H9 (cell line): Measurements from ENCODE around the gene RAPH1. TPM values are rescaled to one million over a fixed set of nuclear protein-coding genes. Genes with fewer than 3 reads are reported as not detected.

Experiments
- DNase-seq: peaks from one replicate; pipeline ENCODE4 v3.0.0-alpha.2; 2017
- H2AFZ ChIP-seq: one replicate; pipeline ENCODE4 v1.6.1; 2013; ENCODE audit warnings: mild to moderate bottlenecking, low read length, control low read depth, moderate library complexity
- H2AK5ac ChIP-seq: 2 replicates; pipeline ENCODE4 v1.6.1; 2013; ENCODE audit warnings: low read length, control low read depth, mixed read lengths; ENCODE audit not compliant: insufficient read length
- H2BK120ac ChIP-seq: one replicate; pipeline ENCODE4 v1.6.1; 2013; ENCODE audit warnings: low read depth, mild to moderate bottlenecking, low read length, control low read depth, inconsistent platforms; ENCODE audit not compliant: poor library complexity, severe bottlenecking
- H2BK12ac ChIP-seq: 2 replicates; pipeline ENCODE4 v1.6.1; 2013; ENCODE audit warnings: low read length, control low read depth, mixed read lengths, low read depth; ENCODE audit not compliant: insufficient read length
- H2BK15ac ChIP-seq: 2 replicates; pipeline ENCODE4 v1.6.1; 2013; ENCODE audit warnings: low read depth, low read length, control low read depth
- H2BK20ac ChIP-seq: one replicate; pipeline ENCODE4 v1.6.1; 2013; ENCODE audit warnings: low read depth, mild to moderate bottlenecking, low read length, control low read depth, inconsistent platforms; ENCODE audit not compliant: poor library complexity, severe bottlenecking
- H2BK5ac ChIP-seq: 2 replicates; pipeline ENCODE4 v1.6.1; 2013; ENCODE audit warnings: low read length, control low read depth, mixed read lengths; ENCODE audit not compliant: insufficient read length
- H3K14ac ChIP-seq: 2 replicates; pipeline ENCODE4 v1.6.1; 2013; ENCODE audit warnings: low read length, control low read depth; ENCODE audit not compliant: insufficient read depth
- H3K18ac ChIP-seq: 2 replicates; pipeline ENCODE4 v1.6.1; 2013; ENCODE audit warnings: low read depth, mild to moderate bottlenecking, mixed read lengths, low read length, control low read depth; ENCODE audit not compliant: insufficient read length
- H3K23ac ChIP-seq: 2 replicates; pipeline ENCODE4 v1.6.1; 2013; ENCODE audit warnings: low read length, control low read depth, mixed read lengths, low read depth; ENCODE audit not compliant: insufficient read length
- H3K23me2 ChIP-seq: 2 replicates; pipeline ENCODE4 v1.6.1; 2013; ENCODE audit warnings: low read depth, mild to moderate bottlenecking, mixed read lengths, low read length, control low read depth; ENCODE audit not compliant: insufficient read length, poor library complexity, severe bottlenecking
- H3K27ac ChIP-seq: 2 replicates; pipeline ENCODE4 v1.5.1; 2013; ENCODE audit warnings: low read length, control low read depth, mixed read lengths, low read depth; ENCODE audit not compliant: insufficient read length
- H3K27me3 ChIP-seq: 2 replicates; pipeline ENCODE4 v1.6.1; 2013; ENCODE audit warnings: low read length, control low read depth, inconsistent platforms; ENCODE audit not compliant: insufficient read depth
- H3K4ac ChIP-seq: 2 replicates; pipeline ENCODE4 v1.6.1; 2013; ENCODE audit warnings: low read depth, mild to moderate bottlenecking, control low read depth, inconsistent platforms, low read length, moderate library complexity
- H3K4me1 ChIP-seq: 2 replicates; pipeline ENCODE4 v1.6.1; 2013; ENCODE audit warnings: low read length, control low read depth, inconsistent platforms; ENCODE audit not compliant: insufficient read depth
- H3K4me2 ChIP-seq: 2 replicates; pipeline ENCODE4 v1.6.1; 2013; ENCODE audit warnings: low read length, control low read depth, mixed read lengths; ENCODE audit not compliant: insufficient read length, insufficient read depth
- H3K56ac ChIP-seq: 2 replicates; pipeline ENCODE4 v1.6.1; 2013; ENCODE audit warnings: low read depth, mild to moderate bottlenecking, mixed read lengths, low read length, control low read depth; ENCODE audit not compliant: insufficient read length
- H3K79me1 ChIP-seq: 2 replicates; pipeline ENCODE4 v1.6.1; 2013; ENCODE audit warnings: low read depth, mild to moderate bottlenecking, moderate library complexity, low read length, control low read depth, inconsistent platforms; ENCODE audit not compliant: insufficient read depth, poor library complexity, severe bottlenecking
- H3K79me2 ChIP-seq: 2 replicates; pipeline ENCODE4 v1.6.1; 2013; ENCODE audit warnings: low read length, control low read depth, inconsistent platforms; ENCODE audit not compliant: insufficient read depth
- H3K9ac ChIP-seq: 2 replicates; pipeline ENCODE4 v1.6.1; 2013; ENCODE audit warnings: low read length, control low read depth, mixed read lengths; ENCODE audit not compliant: insufficient read length; ENCODE audit errors: extremely low read depth
- H3K9me3 ChIP-seq: one replicate; pipeline ENCODE4 v1.6.1; 2013; ENCODE audit warnings: low read depth, low read length, inconsistent platforms; ENCODE audit not compliant: control insufficient read depth
- H3T11ph ChIP-seq: one replicate; pipeline ENCODE4 v1.6.1; 2013; ENCODE audit warnings: mild to moderate bottlenecking, low read length, control low read depth, inconsistent platforms
- H4K20me1 ChIP-seq: one replicate; pipeline ENCODE4 v1.6.1; 2013; ENCODE audit not compliant: control insufficient read depth, insufficient read length, insufficient read depth
- H4K5ac ChIP-seq: 2 replicates; pipeline ENCODE4 v1.6.1; 2013; ENCODE audit warnings: low read depth, mild to moderate bottlenecking, mixed read lengths, low read length, control low read depth; ENCODE audit not compliant: insufficient read length
- H4K8ac ChIP-seq: replicated peaks from 2 replicates; pipeline ENCODE4 v1.6.1; 2013; ENCODE audit warnings: low read length, control low read depth, mixed read lengths, low read depth; ENCODE audit not compliant: insufficient read length
- H4K91ac ChIP-seq: 2 replicates; pipeline ENCODE4 v1.6.1; 2013; ENCODE audit warnings: low read depth, mild to moderate bottlenecking, moderate library complexity, mixed read lengths, low read length, control low read depth; ENCODE audit not compliant: insufficient read length
- H3K27ac Mint-ChIP-seq, 3 experiments: 2 replicates in 2 of 3; 3 replicates in 1 of 3; pipeline ENCODE4 v1.8.0; 2020 to 2021; ENCODE audit warnings: mixed read lengths in 3 of 3, mild to moderate bottlenecking in 1 of 3, moderate library complexity in 1 of 3
- H3K27me3 Mint-ChIP-seq: 2 replicates; pipeline ENCODE4 v1.8.0; 2021; ENCODE audit warnings: low read depth, mild to moderate bottlenecking, moderate library complexity, mixed read lengths
- H3K36me3 Mint-ChIP-seq, 3 experiments: 2 replicates in 2 of 3; 3 replicates in 1 of 3; pipeline ENCODE4 v1.8.0; 2020 to 2021; ENCODE audit warnings: low read depth in 3 of 3, mixed read lengths in 3 of 3; ENCODE audit not compliant: insufficient read depth in 1 of 3
- H3K4me1 Mint-ChIP-seq, 2 experiments: 2 replicates each; pipeline ENCODE4 v1.8.0; 2020; ENCODE audit warnings: mixed read lengths in 2 of 2
- H3K4me3 Mint-ChIP-seq, 2 experiments: 2 replicates in 1 of 2; 3 replicates in 1 of 2; pipeline ENCODE4 v1.8.0; 2020 to 2021; ENCODE audit warnings: mild to moderate bottlenecking in 2 of 2, mixed read lengths in 2 of 2, moderate library complexity in 1 of 2
- H3K9me3 Mint-ChIP-seq, 2 experiments: 2 replicates in 1 of 2; 3 replicates in 1 of 2; pipeline ENCODE4 v1.8.0; 2020; ENCODE audit warnings: mild to moderate bottlenecking in 2 of 2, mixed read lengths in 2 of 2, moderate library complexity in 1 of 2
- WGBS: extraction: QIAGEN DNeasy Blood & Tissue Kit; methylation state at CpG from one replicate; pipeline ENCODE4 v1.1.7; 2013; ENCODE audit warnings: missing lambda C conversion rate, low lambda C conversion rate, mixed read lengths; ENCODE audit not compliant: insufficient read length; ENCODE audit errors: extremely low coverage; 5-methylcytosine and 5-hydroxymethylcytosine counted together
- total RNA-seq: library from RNA; stranded (reverse); gene quantifications from 2 replicates; pipeline ENCODE4 v1.2.1, GENCODE V29; 2021
- TF ChIP-seq, protein P1 (sequence below): fragments of 200-600 bp; sonication (generic); conservative IDR thresholded peaks from 3 replicates; pipeline ENCODE4 v1.8.0; 2021; ENCODE audit warnings: antibody characterized with exemption, mild to moderate bottlenecking

The RAPH1 gene
- total RNA-seq, 1 experiment from 2014 or later: 17.1 TPM

DNA sequence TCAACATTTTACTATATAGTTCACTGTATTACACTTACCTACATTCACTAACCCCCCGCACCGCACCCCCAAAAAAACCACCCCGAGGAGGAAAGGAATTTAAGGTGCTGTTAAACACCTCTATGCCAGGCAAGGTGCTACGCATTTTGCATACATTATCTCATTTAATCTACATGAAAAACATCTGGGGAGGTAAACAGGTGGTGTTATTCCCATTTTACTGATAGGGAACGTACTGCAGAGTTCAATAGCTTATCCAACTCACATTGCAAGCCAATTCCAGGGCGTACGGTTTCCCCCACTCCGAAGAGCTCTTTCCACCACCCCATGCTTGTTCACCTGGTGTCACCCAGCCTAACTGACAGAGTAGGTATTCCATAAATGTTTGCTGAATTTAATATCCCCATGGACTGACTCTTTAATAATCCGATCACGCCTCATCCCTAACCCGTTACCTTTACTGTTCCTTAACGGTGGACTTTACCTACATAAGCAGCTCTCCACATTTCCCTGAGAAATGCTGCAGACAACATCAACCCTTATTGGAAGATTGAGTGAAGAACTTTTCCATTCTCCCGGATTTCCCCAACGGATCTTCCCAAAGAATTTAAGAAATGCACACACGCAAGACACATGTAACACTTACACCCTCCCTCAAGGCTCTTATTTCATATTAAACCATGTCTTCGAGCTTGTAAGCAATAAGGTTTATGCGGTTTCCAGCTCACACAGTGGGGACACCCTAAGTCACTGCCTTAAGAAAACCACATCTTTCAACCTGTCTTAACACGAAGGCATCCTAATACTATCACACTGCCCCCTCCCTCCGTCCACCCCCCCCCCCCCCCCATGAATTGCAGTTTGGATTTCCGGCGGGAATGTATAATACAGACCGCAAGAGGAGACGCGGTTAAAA is 1.2 kb downstream of the RAPH1 start:
- no peak overlapping the region for H3K4ac ChIP-seq
- Mint-ChIP-seq H3K9me3 (peaks cover 9 to 13% of the 10 kb centered on the region in 2 experiments), H3K4me1 (peaks cover 23 to 30% of the 10 kb centered on the region in 2 experiments), H3K36me3 (peaks cover 0 to 14% (median 7%) of the 10 kb centered on the region in 3 experiments; a peak in 5 of 7 replicates), H3K27me3 (peaks cover 13% of the 10 kb centered on the region), H3K4me3 (peak overlapping the region; percentile 80 to 87), H3K27ac (peak overlapping the region; percentile 7 to 49 (median 9); a peak in 2 of 7 replicates)
- peaks cover 1% of the 10 kb centered on the region; the same call in 1 of the 2 replicates for H3K79me2 ChIP-seq
- no peaks in the 10 kb centered on the region; the same call in 1 of the 2 replicates for H3K27me3 ChIP-seq
- no peak overlapping the region for H2AK5ac ChIP-seq
- H3K4me1 ChIP-seq: peaks cover 2% of the 10 kb centered on the region; the same call in 1 of the 2 replicates
- H2BK15ac ChIP-seq: no peak overlapping the region
- H4K5ac ChIP-seq: no peak overlapping the region
- H2BK5ac ChIP-seq: no peak overlapping the region
- H3K4me2 ChIP-seq: peak overlapping the region; percentile 98
- H2AFZ ChIP-seq: no peak overlapping the region
- no peak overlapping the region for H3K18ac ChIP-seq
- H3K79me1 ChIP-seq: peaks cover 10% of the 10 kb centered on the region
- no peak overlapping the region for H3T11ph ChIP-seq
- no peak overlapping the region for H2BK120ac ChIP-seq
- TF ChIP-seq, protein P1, sequence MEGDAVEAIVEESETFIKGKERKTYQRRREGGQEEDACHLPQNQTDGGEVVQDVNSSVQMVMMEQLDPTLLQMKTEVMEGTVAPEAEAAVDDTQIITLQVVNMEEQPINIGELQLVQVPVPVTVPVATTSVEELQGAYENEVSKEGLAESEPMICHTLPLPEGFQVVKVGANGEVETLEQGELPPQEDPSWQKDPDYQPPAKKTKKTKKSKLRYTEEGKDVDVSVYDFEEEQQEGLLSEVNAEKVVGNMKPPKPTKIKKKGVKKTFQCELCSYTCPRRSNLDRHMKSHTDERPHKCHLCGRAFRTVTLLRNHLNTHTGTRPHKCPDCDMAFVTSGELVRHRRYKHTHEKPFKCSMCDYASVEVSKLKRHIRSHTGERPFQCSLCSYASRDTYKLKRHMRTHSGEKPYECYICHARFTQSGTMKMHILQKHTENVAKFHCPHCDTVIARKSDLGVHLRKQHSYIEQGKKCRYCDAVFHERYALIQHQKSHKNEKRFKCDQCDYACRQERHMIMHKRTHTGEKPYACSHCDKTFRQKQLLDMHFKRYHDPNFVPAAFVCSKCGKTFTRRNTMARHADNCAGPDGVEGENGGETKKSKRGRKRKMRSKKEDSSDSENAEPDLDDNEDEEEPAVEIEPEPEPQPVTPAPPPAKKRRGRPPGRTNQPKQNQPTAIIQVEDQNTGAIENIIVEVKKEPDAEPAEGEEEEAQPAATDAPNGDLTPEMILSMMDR: no peak
- H3K56ac ChIP-seq: no peak overlapping the region
- H3K9ac ChIP-seq: peak overlapping the region; percentile 71
- no peak overlapping the region for H4K8ac ChIP-seq
- H4K20me1 ChIP-seq: no peaks in the 10 kb centered on the region
- 100% methylated on average over 2 of the region's 24 CpGs for WGBS
- no peaks in the 10 kb centered on the region for H3K9me3 ChIP-seq
- no peak overlapping the region for H3K14ac ChIP-seq
- H2BK12ac ChIP-seq: no peak overlapping the region
- no peak overlapping the region for H2BK20ac ChIP-seq
- peaks cover 11% of the 10 kb centered on the region for H3K23me2 ChIP-seq
- H4K91ac ChIP-seq: no peak overlapping the region
- H3K23ac ChIP-seq: no peak overlapping the region
- DNase-seq: no peak
- no peak overlapping the region for H3K27ac ChIP-seq
